ENCODE results near the gene PLEKHD1. TPM values are rescaled to one million over a fixed set of nuclear protein-coding genes. Genes with fewer than 3 reads are reported as not detected.
A peak's percentile ranks its signal among the peaks of the same experiment; 100 is the strongest.
"Not testable (repeated sequence)": the region's sequence is repeated elsewhere in the genome, so short reads cannot be mapped to it uniquely, and the experiment has no call there.

The PLEKHD1 gene
- total RNA-seq, 5 donors from 2014 or later (not counting 1 experiment from before 2014, with no cell fraction given): 0.28 to 0.61 (median 0.44) TPM

GRCh38 chr14:69471436-69471835, 13.1 kb upstream of the PLEKHD1 start:
- no peaks in the 10 kb centered on the region for H3K36me3 ChIP-seq (ENCODE audit: control insufficient read depth in 2 of 2, extremely low read depth in 1 of 2, insufficient read depth in 1 of 2, low read length in 1 of 2)
- peaks cover 0 to 7% of the 10 kb centered on the region in 2 experiments for H3K27me3 ChIP-seq (replicated peaks in 1 of 2; ENCODE audit: control insufficient read depth in 2 of 2, extremely low read depth in 1 of 2, insufficient read depth in 2 of 2, low read length in 1 of 2)
- no peaks in the 10 kb centered on the region for H3K9me3 ChIP-seq
- H3K27ac ChIP-seq (ENCODE audit: low read length): no peak overlapping the region
- Mint-ChIP-seq H3K9me3 (no peaks in the 10 kb centered on the region), H3K27me3 (no peaks in the 10 kb centered on the region), H3K4me1 (no peaks in the 10 kb centered on the region), H3K36me3 (peaks cover 7% of the 10 kb centered on the region), H3K27ac (no peak overlapping the region), H3K4me3 (no peak overlapping the region)
- ChIA-PET CTCF (no interaction called here), POLR2A (no interaction called here)
- no peaks in the 10 kb centered on the region for H3K4me1 ChIP-seq (ENCODE audit: control insufficient read depth in 1 of 2, extremely low read depth in 1 of 2, insufficient read depth in 2 of 2, low read length in 2 of 2)
- 50% methylated on average over 1 of the region's 3 CpGs for WGBS (ENCODE audit: insufficient coverage)
- H3K4me3 ChIP-seq (ENCODE audit: control insufficient read depth in 1 of 2, extremely low read depth in 1 of 2, low read length in 1 of 2): no peak overlapping the region
- ATAC-seq (replicated peaks in 1 of 4): no peak
- no peak for DNase-seq

DNA sequence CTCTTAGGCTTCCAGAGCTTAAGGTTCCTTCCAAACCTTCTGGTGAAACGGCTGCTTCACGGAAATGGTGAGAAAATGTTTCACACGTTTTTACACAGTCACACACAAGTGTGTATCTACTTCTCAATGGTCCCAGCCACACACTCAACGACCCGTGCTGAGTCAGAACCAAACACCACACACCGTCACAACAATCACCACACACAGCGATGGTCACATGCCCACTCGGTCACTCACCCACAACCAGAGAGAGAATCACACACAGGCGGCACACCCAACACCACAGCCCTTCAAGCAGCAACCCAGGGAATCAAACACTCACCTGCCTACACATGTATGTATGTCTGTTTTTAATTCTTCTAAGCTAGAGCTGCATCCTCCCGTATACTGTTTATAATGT, 12.6 kb upstream of the PLEKHD1 start:
- 50% methylated on average over 8 of the region's 10 CpGs for WGBS (ENCODE audit: insufficient coverage)
- peaks cover 0 to 7% of the 10 kb centered on the region in 2 experiments for H3K27me3 ChIP-seq (replicated peaks in 1 of 2; ENCODE audit: control insufficient read depth in 2 of 2, extremely low read depth in 1 of 2, insufficient read depth in 2 of 2, low read length in 1 of 2)
- POLR2A ChIA-PET: no interaction called here
- H3K9me3 ChIP-seq: no peaks in the 10 kb centered on the region
- no peaks in the 10 kb centered on the region for H3K4me1 Mint-ChIP-seq
- ATAC-seq (replicated peaks in 1 of 4) (no peak), DNase-seq (no peak)
- no peaks in the 10 kb centered on the region for H3K36me3 ChIP-seq (ENCODE audit: control insufficient read depth in 2 of 2, extremely low read depth in 1 of 2, insufficient read depth in 1 of 2, low read length in 1 of 2)
- H3K9me3 Mint-ChIP-seq: no peaks in the 10 kb centered on the region
- no peak overlapping the region for H3K27ac ChIP-seq (ENCODE audit: low read length)
- no peak overlapping the region for H3K4me3 ChIP-seq (ENCODE audit: control insufficient read depth in 1 of 2, extremely low read depth in 1 of 2, low read length in 1 of 2)
- H3K27ac Mint-ChIP-seq: no peak overlapping the region
- no peaks in the 10 kb centered on the region for H3K4me1 ChIP-seq (ENCODE audit: control insufficient read depth in 1 of 2, extremely low read depth in 1 of 2, insufficient read depth in 2 of 2, low read length in 2 of 2)
- H3K4me3 Mint-ChIP-seq: no peak overlapping the region
- H3K27me3 Mint-ChIP-seq: no peaks in the 10 kb centered on the region
- CTCF ChIA-PET: no interaction called here
- peaks cover 7% of the 10 kb centered on the region for H3K36me3 Mint-ChIP-seq

- no peak overlapping the region for H3K27ac Mint-ChIP-seq
- peaks cover 7% of the 10 kb centered on the region for H3K36me3 Mint-ChIP-seq
- no peaks in the 10 kb centered on the region for H3K9me3 ChIP-seq
- H3K4me1 Mint-ChIP-seq: no peaks in the 10 kb centered on the region
- H3K27ac ChIP-seq (ENCODE audit: low read length): no peak overlapping the region
- no peak overlapping the region for H3K4me3 Mint-ChIP-seq
- H3K27me3 Mint-ChIP-seq: no peaks in the 10 kb centered on the region
- ChIA-PET POLR2A (no interaction called here), CTCF (no interaction called here)
- DNase-seq (no peak), ATAC-seq (replicated peaks in 1 of 4) (no peak)
- no peak overlapping the region for H3K4me3 ChIP-seq (ENCODE audit: control insufficient read depth in 1 of 2, extremely low read depth in 1 of 2, low read length in 1 of 2)
- WGBS (ENCODE audit: insufficient coverage): 71% methylated on average over 1 of the region's 3 CpGs
- H3K36me3 ChIP-seq (ENCODE audit: control insufficient read depth in 2 of 2, extremely low read depth in 1 of 2, insufficient read depth in 1 of 2, low read length in 1 of 2): no peaks in the 10 kb centered on the region
- no peaks in the 10 kb centered on the region for H3K4me1 ChIP-seq (ENCODE audit: control insufficient read depth in 1 of 2, extremely low read depth in 1 of 2, insufficient read depth in 2 of 2, low read length in 2 of 2)
- H3K27me3 ChIP-seq (replicated peaks in 1 of 2; ENCODE audit: control insufficient read depth in 2 of 2, extremely low read depth in 1 of 2, insufficient read depth in 2 of 2, low read length in 1 of 2): peaks cover 0 to 7% of the 10 kb centered on the region in 2 experiments
- H3K9me3 Mint-ChIP-seq: no peaks in the 10 kb centered on the region
These were observed 11.3 kb upstream of the PLEKHD1 start for GRCh38 chr14:69473260-69473659.

GRCh38 chr14:69473946-69474345, 10.6 kb upstream of the PLEKHD1 start:
- Histone ChIP-seq H3K36me3 (ENCODE audit: control insufficient read depth in 2 of 2, extremely low read depth in 1 of 2, insufficient read depth in 1 of 2, low read length in 1 of 2) (no peaks in the 10 kb centered on the region), H3K27ac (ENCODE audit: low read length) (no peak overlapping the region), H3K4me1 (ENCODE audit: control insufficient read depth in 1 of 2, extremely low read depth in 1 of 2, insufficient read depth in 2 of 2, low read length in 2 of 2) (no peaks in the 10 kb centered on the region), H3K9me3 (no peaks in the 10 kb centered on the region), H3K27me3 (replicated peaks in 1 of 2; ENCODE audit: control insufficient read depth in 2 of 2, extremely low read depth in 1 of 2, insufficient read depth in 2 of 2, low read length in 1 of 2) (peaks cover 0 to 7% of the 10 kb centered on the region in 2 experiments), H3K4me3 (ENCODE audit: control insufficient read depth in 1 of 2, extremely low read depth in 1 of 2, low read length in 1 of 2) (no peak overlapping the region)
- H3K27me3 Mint-ChIP-seq: peaks cover 0 to 3% of the 10 kb centered on the region in 2 donors
- H3K9me3 Mint-ChIP-seq: no peaks in the 10 kb centered on the region
- DNase-seq (no peak), ATAC-seq (replicated peaks in 1 of 4) (no peak)
- H3K4me1 Mint-ChIP-seq: no peaks in the 10 kb centered on the region
- CTCF ChIA-PET: no interaction called here
- peaks cover 7% of the 10 kb centered on the region for H3K36me3 Mint-ChIP-seq
- no peak overlapping the region for H3K27ac Mint-ChIP-seq
- POLR2A ChIA-PET: no interaction called here
- WGBS (ENCODE audit: insufficient coverage): 80% methylated on average over 1 of the region's 3 CpGs
- no peak overlapping the region for H3K4me3 Mint-ChIP-seq

DNA sequence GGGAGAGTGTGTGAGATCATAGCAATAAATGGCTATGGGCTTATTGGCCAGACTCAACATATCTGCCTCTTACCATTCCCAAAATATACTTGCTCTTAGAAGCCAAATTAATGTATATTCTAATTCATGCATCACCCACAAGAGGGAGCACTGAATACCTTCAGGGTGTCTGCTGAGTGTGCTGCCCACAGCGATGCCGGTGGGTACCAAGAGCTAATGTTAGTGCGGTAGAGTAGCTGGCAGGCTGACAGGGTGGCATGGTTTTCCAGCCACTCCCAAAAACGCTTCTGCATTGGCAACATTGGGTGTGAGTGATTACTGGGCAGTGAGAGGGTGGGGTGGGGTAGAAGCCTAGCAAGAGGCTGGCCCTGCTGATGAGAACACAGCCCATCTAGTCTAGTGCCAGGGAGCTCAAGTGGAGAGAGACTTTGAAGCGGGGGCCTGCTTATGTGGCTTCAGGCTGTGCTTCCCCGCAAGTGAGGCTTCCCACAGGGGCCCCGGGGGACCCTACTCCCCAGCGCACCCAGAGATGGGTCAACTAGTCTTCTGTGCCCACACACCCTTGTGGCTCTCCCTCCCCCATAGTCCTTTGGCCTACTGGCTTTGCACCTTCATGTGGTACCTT, 9.2 kb upstream of the PLEKHD1 start:
- Histone ChIP-seq H3K27me3 (replicated peaks in 1 of 2; ENCODE audit: control insufficient read depth in 2 of 2, extremely low read depth in 1 of 2, insufficient read depth in 2 of 2, low read length in 1 of 2) (peaks cover 0 to 7% of the 10 kb centered on the region in 2 experiments), H3K9me3 (no peaks in the 10 kb centered on the region), H3K27ac (ENCODE audit: low read length) (no peak overlapping the region), H3K4me1 (ENCODE audit: control insufficient read depth in 1 of 2, extremely low read depth in 1 of 2, insufficient read depth in 2 of 2, low read length in 2 of 2) (no peaks in the 10 kb centered on the region), H3K4me3 (ENCODE audit: control insufficient read depth in 1 of 2, extremely low read depth in 1 of 2, low read length in 1 of 2) (no peak overlapping the region), H3K36me3 (ENCODE audit: control insufficient read depth in 2 of 2, extremely low read depth in 1 of 2, insufficient read depth in 1 of 2, low read length in 1 of 2) (no peaks in the 10 kb centered on the region)
- Mint-ChIP-seq H3K9me3 (no peaks in the 10 kb centered on the region), H3K4me1 (no peaks in the 10 kb centered on the region), H3K27ac (no peak overlapping the region), H3K4me3 (no peak overlapping the region), H3K36me3 (peaks cover 7% of the 10 kb centered on the region), H3K27me3 (peaks cover 0 to 8% of the 10 kb centered on the region in 2 donors)
- no peak for ATAC-seq (replicated peaks in 1 of 4)
- DNase-seq: peak in 1 of 35 experiments; percentile 5
- ChIA-PET CTCF (no interaction called here), POLR2A (no interaction called here)
- WGBS (ENCODE audit: insufficient coverage): 52% methylated on average over 7 of the region's 8 CpGs

DNA sequence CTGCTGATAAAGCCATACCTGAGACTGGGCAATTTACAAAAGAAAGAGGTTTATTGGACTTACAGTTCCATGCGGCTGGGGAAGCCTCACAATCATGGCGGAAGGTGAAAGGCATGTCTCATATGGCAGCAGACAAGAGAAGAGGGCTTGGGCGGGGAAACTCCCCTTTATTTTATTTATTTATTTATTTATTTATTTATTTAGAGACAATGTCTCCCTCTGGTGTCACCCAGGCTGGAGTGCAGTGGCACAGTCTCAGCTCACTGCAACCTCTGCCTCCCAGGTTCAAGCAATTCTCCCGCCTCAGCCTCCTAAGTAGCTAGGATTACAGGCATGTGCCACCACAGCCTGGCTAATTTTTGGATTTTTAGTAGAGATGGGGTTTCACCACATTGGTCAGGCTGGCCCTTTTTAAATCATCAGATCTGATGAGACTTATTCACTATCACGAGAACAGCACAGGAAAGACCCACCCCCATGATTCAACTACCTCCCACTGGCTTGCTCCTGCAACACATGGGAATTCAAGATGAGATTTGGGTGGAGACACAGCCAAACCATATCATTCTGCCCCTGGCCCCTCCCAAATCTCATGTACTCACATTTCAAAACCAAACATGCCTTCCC, 7.6 kb upstream of the PLEKHD1 start:
- H3K36me3 Mint-ChIP-seq; H3K9me3 ChIP-seq; H3K36me3 ChIP-seq (ENCODE audit: control insufficient read depth in 2 of 2, extremely low read depth in 1 of 2, insufficient read depth in 1 of 2, low read length in 1 of 2); H3K4me3 ChIP-seq (ENCODE audit: control insufficient read depth in 1 of 2, extremely low read depth in 1 of 2, low read length in 1 of 2); ATAC-seq (replicated peaks in 1 of 4); H3K4me3 Mint-ChIP-seq; H3K27ac ChIP-seq (ENCODE audit: low read length); DNase-seq; H3K27ac Mint-ChIP-seq; POLR2A ChIA-PET; H3K27me3 ChIP-seq (replicated peaks in 1 of 2; ENCODE audit: control insufficient read depth in 2 of 2, extremely low read depth in 1 of 2, insufficient read depth in 2 of 2, low read length in 1 of 2); H3K9me3 Mint-ChIP-seq; H3K4me1 ChIP-seq (ENCODE audit: control insufficient read depth in 1 of 2, extremely low read depth in 1 of 2, insufficient read depth in 2 of 2, low read length in 2 of 2); H3K4me1 Mint-ChIP-seq: not testable (repeated sequence)
- WGBS (ENCODE audit: insufficient coverage): no CpG with 5 or more reads among the region's 5 CpGs
- CTCF ChIA-PET: interaction anchor here (0.6 to 0.7 kb wide), 2 partner anchors 97 kb away, joined by 3 to 4 read pairs; no protein-coding TSS in a partner anchor
- peaks cover 0 to 12% of the 10 kb centered on the region in 2 donors for H3K27me3 Mint-ChIP-seq
